Embryonic facial prominence (tissue), 1 donor: ENCODE measurements around the gene SCN2A.
"Not testable (repeated sequence)": the region's sequence is repeated elsewhere in the genome, so short reads cannot be mapped to it uniquely, and the experiment has no call there.

Source experiments
- DNase-seq: peaks from one replicate; pipeline ENCODE4 v3.0.0-alpha.2; 2016; ENCODE audit errors: extremely low spot score

SCN2A gene

DNA sequence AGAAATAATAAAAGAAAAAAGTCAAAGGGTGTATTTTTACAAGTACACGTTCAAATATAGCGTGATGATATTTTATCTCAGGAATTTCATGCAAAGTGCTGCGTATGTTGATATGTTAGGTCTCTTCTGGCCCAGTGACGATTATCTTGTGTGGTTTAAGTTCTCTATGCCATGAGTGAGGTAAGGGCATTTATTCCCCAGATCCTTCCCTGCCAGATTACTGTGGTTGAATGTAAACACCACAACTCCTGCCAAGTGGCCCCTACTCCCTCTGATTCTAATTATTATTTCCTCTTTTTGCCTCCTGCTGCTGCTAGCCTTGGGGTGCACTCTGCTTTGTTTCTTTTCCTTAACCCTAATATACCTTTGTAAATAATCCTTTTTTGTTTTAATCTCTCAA is 12.2 kb downstream of the SCN2A start:
- DNase-seq, result no peak

DNA sequence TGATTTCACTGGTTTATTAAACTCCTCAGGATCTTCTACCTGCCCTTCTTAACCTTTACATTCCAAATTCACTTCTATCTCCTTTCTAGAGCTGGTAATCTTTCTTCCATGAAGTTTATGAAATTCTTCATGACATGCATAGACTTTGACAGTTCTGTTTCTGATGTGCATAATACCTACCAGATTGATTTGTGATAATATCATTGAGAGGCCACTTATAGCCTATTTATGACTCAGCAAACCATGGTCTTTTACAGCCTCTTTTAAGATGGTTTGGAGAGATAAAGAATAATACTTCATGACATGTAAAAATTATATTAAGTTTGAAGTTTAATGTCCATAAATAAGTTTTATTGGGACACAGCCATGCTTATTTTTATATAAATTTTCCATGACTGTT is 14.0 kb downstream of the SCN2A start:
- no peak for DNase-seq

DNA sequence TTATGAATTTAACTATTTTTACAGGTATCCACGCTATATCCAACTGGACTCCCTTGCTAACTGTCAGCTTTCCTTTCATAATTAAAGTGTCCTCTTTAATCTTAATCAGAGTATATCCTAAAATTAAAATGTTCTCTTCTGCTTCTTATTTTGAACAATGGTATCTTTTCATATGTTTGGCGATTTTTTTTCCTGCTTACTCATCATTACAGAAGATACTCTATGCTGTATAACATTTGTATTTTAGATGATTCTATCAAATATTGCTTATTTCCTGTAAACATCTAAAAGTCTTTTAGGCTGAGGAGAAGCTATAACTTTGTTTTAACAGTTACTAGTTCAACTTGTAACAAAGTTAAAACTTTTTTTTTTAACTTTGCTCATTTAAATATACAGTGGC is 17.4 kb downstream of the SCN2A start:
- no peak for DNase-seq

DNA sequence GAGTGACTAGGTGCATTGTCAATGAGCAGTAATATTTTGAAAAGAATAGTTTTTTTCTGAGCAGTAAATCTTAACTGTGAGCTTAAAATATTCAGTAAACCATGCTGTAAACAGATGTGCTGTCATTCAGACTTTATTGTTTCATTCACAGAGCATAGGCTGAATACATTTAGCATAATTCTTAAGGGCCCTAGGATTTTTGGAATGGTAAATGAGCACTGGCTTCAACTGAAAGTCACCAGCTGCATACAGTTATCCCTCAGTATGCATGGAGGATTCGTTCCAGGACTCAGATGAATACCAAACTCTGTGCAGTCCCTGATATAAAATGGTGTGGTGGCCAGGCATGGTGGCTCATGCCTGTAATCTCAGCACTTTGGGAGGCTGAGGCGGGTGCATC is 21.1 kb downstream of the SCN2A start:
- DNase-seq, result not testable (repeated sequence)

DNA sequence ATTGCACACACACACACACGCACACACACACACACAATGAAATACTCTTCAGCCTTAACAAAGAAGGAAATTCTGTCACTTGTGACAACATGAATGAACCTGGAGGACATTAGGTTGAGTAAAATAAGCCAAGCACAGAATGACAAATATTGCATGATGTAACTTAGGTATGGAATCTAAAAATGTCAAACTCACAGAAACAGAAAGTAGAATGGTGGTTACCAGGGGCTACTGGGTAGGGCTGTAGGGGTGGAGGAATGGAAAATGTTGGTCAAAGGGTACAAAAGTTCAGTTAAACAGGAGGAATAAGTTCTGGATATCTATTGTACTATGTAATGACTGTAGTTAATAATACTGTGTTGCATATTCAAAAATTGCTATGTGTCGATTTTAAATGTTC is 29.5 kb downstream of the SCN2A start:
- DNase-seq, result no peak

DNA sequence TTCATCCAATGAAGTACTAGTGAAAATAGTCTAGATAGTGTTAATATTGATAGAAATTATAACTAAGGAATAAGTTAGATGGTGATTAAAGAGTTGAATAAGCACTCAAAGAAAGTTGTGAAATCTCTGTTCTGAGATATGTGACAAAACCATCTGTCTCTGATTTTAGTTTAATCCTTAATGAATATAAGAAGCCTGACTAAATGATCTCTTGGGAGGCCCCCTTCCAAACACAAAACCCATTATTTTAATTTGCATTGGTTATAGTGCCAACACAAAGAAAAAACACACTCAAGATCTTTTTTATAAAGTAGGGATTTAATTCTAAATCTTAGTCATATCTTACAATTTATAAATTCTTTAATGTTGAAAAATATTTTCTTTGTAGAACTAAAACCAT is 34.0 kb downstream of the SCN2A start:
- DNase-seq, result no peak

DNA sequence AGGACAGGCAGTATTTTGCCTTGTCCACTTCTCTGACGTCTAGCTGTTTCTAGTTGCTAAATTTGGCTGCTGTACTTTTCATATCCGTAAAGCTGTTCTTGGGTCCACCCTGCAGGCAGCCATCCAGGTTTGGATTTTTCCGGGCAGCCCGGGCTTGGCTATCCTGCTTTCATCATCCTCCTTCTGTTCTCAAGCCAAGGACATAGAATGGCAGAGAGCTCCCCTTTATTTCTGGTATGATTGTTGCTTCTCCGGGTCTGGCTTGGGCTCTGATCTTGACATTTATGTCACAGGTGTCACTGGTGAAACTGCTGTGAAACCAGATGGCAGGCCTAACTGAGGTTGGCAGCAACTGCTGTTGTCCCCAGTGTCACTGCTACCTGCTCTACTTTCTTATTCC is 35.5 kb downstream of the SCN2A start:
- no peak for DNase-seq

DNA sequence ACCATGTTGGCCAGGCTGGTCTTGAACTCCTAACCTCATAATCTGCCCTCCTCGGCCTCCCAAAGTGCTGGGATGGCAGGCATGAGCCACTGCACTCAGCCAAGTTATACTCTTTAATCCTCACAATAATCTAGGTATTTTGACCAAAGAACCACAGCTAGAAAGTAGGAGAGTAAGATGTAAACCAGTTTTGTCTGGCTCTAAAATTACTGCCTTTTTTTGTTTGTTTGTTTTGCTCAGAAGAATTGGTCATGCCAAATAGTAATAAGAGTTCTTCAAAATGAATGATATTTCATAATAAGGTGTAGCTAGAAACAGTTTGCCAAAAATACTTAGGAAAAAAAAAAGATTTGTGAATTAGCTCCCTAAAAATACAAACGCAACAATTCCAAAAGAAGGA is 36.7 kb downstream of the SCN2A start:
- no peak for DNase-seq

DNA sequence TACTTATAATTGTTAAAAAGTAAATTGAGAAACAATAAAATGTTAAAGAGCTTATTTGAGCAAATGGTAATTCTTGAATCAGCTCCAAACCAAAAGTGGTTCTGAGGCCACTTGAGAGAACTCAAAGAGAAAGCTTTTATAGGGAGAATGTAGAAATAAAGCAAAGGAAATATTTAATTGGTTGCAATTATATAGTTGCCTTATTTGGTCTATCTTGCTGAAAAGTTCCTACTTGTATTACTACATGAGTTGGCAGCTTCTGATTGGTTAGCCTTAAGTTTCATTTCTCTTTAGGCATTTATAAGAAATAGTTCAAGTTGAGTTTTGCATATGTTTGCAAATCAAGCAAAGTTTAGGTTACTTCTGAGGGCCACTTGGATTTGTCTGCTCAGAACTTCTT is 38.1 kb downstream of the SCN2A start:
- no peak for DNase-seq

DNA sequence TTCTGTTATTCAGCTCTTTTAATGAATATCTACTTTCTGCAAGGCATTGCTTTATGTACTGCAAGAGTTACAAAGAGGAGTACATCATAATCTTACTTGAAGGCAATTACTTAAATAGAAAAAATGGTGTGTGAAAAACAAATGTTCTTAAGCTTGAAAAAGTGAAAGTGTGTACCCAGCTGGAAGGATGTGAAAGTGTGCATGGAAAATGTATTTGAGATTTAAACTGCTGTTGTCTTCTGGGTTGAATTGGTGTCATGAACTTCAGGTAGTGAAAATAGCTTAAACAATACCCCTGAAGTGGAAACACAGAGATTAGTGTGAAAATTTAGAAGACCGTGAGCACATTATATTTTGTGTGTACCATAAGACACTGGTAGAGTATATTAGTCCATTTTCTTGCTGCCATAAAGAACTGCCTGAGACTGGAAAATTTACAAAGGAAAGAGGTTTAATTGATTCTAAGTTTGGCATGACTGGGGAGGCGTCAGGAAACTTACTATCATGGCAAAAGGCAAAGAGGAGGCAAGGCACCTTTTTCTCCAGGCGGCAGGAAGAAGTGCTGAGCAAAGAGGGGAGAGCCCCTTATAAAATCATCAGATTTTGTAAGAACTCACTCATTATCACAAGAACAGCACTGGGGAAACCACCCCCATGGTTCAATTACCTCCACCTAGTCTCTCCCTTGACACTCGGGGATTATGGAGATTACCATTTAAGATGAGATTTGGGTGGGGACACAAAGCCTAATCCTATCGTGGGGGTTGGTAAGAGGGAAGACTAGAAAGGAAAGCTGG is 38.8 kb downstream of the SCN2A start:
- no peak for DNase-seq

DNA sequence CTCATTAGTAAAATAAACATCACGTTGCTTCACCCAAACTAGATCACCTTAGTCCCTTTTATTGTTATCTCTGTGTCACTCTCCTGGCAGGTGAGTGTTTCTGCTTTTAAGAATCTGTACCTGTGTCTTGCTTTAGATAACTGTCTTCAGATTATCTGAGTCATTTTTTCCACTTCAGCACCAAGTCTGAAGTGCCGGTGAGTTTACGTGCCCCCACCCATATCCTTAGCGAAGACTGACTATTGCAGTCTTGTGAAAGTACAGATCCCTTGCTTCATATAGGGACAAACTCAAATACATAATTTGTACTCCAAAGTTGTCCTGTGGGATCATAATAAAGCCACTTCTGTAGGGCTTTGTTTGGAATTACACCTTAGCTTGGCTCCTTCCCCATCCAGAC is 41.1 kb downstream of the SCN2A start:
- DNase-seq, result no peak

DNA sequence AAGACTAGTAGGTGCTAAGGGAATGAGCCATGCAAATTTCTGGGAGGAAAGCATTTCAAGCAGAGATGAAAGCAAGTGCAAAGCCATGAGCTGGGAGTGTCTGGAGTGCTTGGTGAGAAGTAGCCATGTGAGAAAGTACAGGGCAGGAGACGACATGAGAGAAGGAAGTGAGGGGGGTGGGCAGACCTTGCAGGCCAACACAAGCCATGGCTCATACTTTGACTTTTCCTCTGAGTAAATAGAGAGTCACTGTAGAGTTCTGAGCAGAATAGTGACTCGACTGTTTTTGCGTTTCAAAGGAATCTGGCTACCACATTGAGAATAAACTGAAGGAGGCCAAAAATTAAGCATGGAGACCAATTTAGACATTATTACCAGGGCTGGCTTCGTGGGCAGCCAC is 42.2 kb downstream of the SCN2A start:
- DNase-seq, result no peak

DNA sequence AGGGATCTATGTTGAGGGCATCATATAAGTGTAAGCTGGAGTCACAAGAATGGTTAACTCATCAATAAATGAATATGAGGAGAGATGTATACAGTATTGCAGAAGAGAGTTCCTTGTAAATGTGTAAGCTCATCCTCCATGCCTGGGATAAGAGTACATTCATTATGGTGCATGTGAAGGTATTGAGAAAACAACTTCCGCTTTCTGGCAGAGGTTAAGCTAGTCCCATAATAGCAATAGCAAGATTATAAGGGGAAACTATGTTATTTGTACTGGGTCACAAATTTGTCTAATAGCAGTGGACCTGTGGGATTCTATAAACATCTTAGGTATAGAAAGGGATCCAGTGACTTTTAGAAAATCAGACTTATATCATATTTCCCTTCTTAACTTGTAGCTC is 44.1 kb downstream of the SCN2A start:
- DNase-seq, result no peak

DNA sequence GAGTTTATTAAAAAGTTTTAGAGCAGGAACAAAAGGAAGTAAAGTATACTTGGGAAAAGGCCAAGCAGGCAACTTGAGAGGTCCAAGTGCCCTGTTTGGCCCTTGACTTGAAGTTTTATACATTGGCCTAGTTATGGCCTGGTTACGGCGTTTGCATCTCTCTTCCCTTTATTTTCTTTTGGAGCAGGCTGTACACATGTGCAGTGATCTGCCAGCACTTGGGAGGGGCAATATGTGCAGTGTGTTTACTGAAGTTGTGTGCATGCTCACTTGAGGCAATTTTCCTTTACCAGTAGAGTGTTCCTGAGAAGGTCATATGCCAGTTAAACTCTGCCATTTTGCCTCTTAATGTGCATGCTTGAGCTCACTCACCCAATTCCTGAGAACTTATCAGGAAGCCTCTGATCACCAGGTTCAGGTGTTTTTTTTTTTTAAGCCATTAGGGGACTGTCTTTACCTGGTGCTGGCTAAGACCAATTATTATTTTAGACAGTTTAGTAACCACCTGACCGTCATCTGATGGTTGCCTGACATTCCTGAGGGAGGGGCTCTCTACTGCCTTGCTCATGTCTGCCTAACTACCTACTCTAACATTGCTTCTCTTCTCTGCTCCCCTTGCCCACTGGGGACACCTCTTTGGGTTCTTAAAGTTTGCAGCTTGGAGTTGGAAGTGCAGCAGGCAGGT is 48.0 kb downstream of the SCN2A start:
- DNase-seq, result no peak

DNA sequence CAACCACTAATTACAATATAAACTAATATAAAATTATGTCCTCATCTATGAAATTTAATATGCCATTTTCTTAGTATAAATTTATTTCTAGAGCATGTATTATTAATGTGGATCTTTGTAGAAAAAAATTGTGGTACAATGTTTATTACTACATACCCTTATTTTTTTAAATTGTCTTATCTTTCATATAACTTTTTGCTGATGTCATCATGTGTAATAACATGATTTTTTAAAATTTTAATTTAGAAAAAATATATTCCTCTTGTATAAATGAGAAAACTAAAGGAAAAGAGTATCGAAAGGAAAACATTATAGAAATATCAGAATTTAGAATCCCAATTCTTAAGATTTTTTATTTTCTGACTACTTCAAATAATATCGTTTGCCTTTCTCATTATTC is 49.9 kb downstream of the SCN2A start:
- DNase-seq, result no peak

DNA sequence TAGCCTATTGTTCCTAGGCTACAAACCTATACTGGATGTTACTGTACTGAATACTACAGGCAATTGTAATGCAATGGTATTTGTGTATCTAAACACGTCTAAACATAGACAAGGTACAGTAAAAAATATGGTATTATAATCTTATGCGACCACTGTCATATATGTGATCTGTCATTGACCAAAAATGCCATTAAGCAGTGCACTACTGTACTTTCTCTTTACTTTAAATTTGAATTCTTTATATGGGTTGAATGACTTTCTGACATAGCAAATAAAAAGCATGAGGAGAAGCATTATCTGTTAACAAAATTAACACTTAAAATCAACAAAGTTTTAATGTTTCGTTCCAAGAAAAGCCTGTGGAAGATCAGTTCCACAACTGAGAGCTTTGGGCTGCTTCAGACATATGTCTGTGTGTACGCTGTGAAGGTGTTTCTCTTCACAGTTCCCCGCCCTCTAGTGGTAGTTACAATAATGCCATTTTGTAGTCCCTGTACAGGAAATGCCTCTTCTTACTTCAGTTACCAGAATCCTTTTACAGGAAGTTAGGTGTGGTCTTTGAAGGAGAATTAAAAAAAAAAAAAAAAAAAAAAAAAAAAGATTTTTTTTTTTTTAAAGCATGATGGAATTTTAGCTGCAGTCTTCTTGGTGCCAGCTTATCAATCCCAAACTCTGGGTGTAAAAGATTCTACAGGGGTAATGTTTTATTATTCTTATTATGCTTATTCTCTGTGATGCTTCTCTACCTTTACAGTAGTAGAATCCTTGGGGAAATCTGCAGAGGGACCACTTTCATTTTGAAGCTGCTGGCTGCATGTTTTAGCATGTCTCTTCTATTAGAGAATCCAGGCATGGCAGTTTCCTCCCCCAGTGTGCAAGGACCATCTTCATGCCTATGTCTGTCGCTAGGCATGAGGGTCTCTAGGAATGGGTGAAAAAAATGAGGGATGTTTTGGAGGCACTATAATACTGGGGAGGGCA is 54.5 kb downstream of the SCN2A start:
- DNase-seq, result peak; percentile 87

DNA sequence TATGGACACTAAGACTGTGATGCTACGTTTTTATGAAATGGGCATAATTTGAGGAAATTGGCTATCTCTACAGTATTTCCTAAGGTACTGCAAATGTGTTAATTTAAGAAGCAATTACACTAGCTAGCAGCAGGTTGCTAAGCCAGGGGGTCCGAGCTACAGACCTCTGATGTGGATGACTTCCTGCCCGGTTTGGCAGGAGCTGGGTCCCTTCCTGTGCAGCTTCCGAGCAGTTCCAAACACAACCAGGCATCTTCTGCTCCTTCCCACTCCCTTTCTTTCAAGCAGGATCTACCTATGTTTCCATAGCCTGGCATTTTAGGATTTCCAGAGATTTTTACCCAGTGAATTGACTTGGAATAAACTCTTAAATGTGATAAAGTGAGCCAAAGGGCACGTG is 55.7 kb downstream of the SCN2A start:
- DNase-seq, result no peak

DNA sequence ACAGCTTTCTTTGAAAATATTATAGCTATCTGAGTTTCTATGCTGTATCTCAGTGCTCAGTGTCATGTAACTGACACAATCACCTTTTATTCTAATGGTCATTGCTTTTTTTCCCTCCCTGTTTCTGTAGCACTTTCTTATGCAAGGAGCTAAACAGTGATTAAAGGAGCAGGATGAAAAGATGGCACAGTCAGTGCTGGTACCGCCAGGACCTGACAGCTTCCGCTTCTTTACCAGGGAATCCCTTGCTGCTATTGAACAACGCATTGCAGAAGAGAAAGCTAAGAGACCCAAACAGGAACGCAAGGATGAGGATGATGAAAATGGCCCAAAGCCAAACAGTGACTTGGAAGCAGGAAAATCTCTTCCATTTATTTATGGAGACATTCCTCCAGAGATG is 56.4 kb downstream of the SCN2A start:
- DNase-seq, result no peak

DNA sequence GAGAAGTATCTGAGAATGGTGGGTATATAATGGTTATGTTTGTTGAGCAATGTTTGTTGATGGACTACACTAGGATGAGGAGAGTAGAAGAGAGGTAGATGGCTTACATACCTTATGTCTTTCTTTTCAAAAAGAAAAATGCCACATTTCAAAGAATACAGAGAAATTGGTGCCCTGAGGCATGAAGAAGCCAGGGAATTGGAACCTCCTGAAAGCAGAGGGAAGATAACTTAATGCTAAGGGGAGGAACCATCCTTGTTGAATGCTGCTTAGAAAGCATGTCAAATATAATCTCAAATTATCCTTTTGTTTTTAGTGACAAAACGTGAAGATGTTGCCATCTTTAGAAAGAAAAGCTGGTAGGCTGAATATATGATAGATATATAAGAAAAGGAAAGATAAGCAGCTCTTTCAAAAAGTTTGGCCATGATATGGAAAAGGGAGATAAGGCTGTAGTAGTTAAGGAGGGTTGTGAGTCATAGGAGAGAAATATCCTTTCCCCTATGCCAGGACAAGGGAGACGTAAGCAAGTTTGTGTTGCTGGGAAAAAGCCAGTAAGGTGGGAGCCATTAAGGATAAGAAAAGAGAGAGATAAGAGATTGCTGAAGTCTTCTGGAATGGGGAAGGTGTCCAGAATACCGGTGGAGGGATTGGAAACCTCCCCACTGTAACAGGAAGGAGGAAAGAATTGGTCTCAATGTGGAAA is 66.3 kb downstream of the SCN2A start:
- DNase-seq, result no peak

DNA sequence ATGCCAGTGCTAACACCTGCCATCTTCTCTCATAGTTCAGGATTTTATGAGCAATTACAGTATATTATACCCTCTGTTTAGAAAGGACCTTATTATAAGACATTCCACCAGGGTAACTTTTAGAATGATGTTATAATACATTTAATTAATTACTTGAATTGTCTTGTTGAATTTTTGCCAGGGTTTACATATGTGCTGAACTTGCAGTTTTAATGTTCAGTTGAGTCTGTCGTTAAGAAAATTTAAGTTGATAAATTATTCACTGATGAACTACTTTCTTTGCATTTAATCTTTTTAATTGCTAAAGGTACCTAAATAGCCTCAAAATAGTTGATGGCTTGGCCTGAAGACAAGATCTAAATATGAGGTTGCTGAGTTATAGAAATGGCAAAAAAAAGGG is 68.1 kb downstream of the SCN2A start:
- no peak for DNase-seq

DNA sequence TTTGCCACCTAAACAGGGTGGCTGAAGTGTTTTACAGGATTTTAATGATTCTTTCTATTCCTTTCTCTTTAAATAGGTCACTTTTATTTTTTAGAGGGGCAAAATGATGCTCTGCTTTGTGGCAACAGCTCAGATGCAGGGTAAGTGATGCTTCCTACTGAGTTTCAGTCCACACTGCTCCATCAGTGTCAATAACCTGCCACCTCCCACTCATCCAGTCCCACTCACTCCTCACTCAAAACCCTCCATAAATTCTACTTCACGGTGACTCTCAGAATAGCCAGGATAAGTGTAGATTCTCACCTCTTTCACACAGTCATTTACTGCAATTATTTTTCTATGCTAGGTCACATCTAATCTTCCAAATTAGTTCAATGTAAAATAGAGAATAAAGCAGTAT is 72.7 kb downstream of the SCN2A start:
- DNase-seq, result no peak

DNA sequence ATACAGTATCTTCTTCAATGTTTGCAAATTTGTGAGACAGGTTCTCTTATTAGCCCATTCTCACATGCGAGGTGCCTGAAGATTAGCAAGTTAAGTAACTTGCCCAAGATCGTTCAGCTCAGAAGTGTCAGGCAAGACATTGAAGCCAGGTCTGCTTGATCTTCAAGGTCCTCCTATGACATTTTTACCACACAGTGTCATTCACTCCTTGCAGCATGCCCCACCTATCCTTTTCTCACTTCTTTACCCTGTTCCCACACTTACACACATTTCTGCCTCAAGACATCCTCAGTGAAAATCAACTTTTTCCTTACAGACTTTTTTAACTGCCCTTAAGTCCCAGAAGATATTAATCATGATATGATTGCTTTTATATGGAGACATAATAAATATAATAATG is 73.8 kb downstream of the SCN2A start:
- DNase-seq, result no peak
